ENCODE measurements around the gene NCKAP5. TPM values are rescaled to one million over a fixed set of nuclear protein-coding genes. Genes with fewer than 3 reads are reported as not detected.
"Not testable (repeated sequence)": the region's sequence is repeated elsewhere in the genome, so short reads cannot be mapped to it uniquely, and the experiment has no call there.

Gene NCKAP5
- total RNA-seq, 1 donor from 2014 or later: 7.9 TPM

GRCh38 chr2:132721938-132722337, 846.3 kb downstream of the NCKAP5 start:
- no peak for DNase-seq (ENCODE audit: low spot score)

GRCh38 chr2:132720393-132720792, 847.9 kb downstream of the NCKAP5 start:
- no peak for DNase-seq (ENCODE audit: low spot score)

GRCh38 chr2:132719480-132719879, 848.8 kb downstream of the NCKAP5 start:
- DNase-seq (ENCODE audit: low spot score): no peak

GRCh38 chr2:132716954-132717353, 851.3 kb downstream of the NCKAP5 start:
- DNase-seq (ENCODE audit: low spot score): no peak

- no peak for DNase-seq (ENCODE audit: low spot score)
Measured at GRCh38 chr2:132715386-132716351, 852.6 kb downstream of the NCKAP5 start.

- no peak for DNase-seq (ENCODE audit: low spot score)
Measured at GRCh38 chr2:132703396-132703795, 864.9 kb downstream of the NCKAP5 start.

- no peak for DNase-seq (ENCODE audit: low spot score)
Measured at GRCh38 chr2:132701810-132702209, 866.5 kb downstream of the NCKAP5 start.

GRCh38 chr2:132699802-132700201, 868.5 kb downstream of the NCKAP5 start:
- not testable (repeated sequence) for DNase-seq (ENCODE audit: low spot score)

- not testable (repeated sequence) for DNase-seq (ENCODE audit: low spot score)
Measured at GRCh38 chr2:132698347-132698746, 869.9 kb downstream of the NCKAP5 start.

- DNase-seq (ENCODE audit: low spot score): no peak
Measured at GRCh38 chr2:132697556-132698205, 870.6 kb downstream of the NCKAP5 start.

GRCh38 chr2:132692816-132693215, 875.4 kb downstream of the NCKAP5 start:
- no peak for DNase-seq (ENCODE audit: low spot score)

GRCh38 chr2:132691556-132691955, 876.7 kb downstream of the NCKAP5 start:
- no peak for DNase-seq (ENCODE audit: low spot score)

GRCh38 chr2:132690664-132691303, 877.5 kb downstream of the NCKAP5 start:
- no peak for DNase-seq (ENCODE audit: low spot score)

GRCh38 chr2:132681766-132682165, 886.5 kb downstream of the NCKAP5 start:
- no peak for DNase-seq (ENCODE audit: low spot score)

- no peak for DNase-seq (ENCODE audit: low spot score)
Measured at GRCh38 chr2:132680544-132680943, 887.7 kb downstream of the NCKAP5 start.

GRCh38 chr2:132678483-132678882, 889.8 kb downstream of the NCKAP5 start:
- DNase-seq (ENCODE audit: low spot score): no peak

GRCh38 chr2:132677661-132678060, 890.6 kb downstream of the NCKAP5 start:
- no peak for DNase-seq (ENCODE audit: low spot score)

GRCh38 chr2:132676999-132677398, 891.3 kb downstream of the NCKAP5 start:
- DNase-seq (ENCODE audit: low spot score): no peak

- no peak for DNase-seq (ENCODE audit: low spot score)
Measured at GRCh38 chr2:132671151-132671835, 897.0 kb downstream of the NCKAP5 start.

GRCh38 chr2:132670496-132671150, 897.6 kb downstream of the NCKAP5 start:
- DNase-seq (ENCODE audit: low spot score): no peak

GRCh38 chr2:132669908-132670495, 898.3 kb downstream of the NCKAP5 start, which contains the start of gene LYPD1:
Gene LYPD1, minus strand, starts transcription at chr2:132670205. Its CDS starts 273 bp downstream, at chr2:132669932.
- DNase-seq (ENCODE audit: low spot score): no peak

Data from umbilical cord (tissue), 2 donors.